OCI-LY3 (cell line): ENCODE data around the gene JSRP1.

Source experiments
- H2AFZ ChIP-seq: fragments of 200-600, 300-600 bp; shearing (Covaris generic); 2 replicates; pipeline ENCODE4 v1.6.0; 2014; ENCODE audit warnings: antibody characterized with exemption, low read depth, low read length
- H3K27ac ChIP-seq: fragments of 200-600, 300-600 bp; sonication (generic); 2 replicates; pipeline ENCODE4 v1.5.1; 2014; ENCODE audit warnings: mild to moderate bottlenecking, low read length, moderate library complexity, mixed read lengths
- H3K27me3 ChIP-seq: fragments of 200-600, 300-600 bp; sonication (generic); 2 replicates; pipeline ENCODE4 v1.6.1; 2014; ENCODE audit warnings: low read depth, low read length, mixed read lengths
- H3K36me3 ChIP-seq: fragments of 200-600, 300-600 bp; sonication (generic); replicated peaks from 2 replicates; pipeline ENCODE3; 2014; ENCODE audit warnings: low read depth, low read length, mixed read lengths
- H3K4me1 ChIP-seq: fragments of 300-600, 200-600 bp; sonication (generic); 2 replicates; pipeline ENCODE4 v1.6.1; 2014; ENCODE audit warnings: low read length, mixed read lengths
- H3K4me2 ChIP-seq: fragments of 200-600, 300-600 bp; sonication (generic); 2 replicates; pipeline ENCODE4 v1.6.1; 2014; ENCODE audit warnings: low read length, mixed read lengths
- H3K4me3 ChIP-seq: fragments of 300-600, 200-600 bp; sonication (generic); 2 replicates; pipeline ENCODE4 v1.5.1; 2014; ENCODE audit warnings: antibody characterized with exemption, mild to moderate bottlenecking, low read length, moderate library complexity
- H3K79me2 ChIP-seq: fragments of 300-600, 200-600 bp; shearing (Covaris generic); 2 replicates; pipeline ENCODE4 v1.6.1; 2014; ENCODE audit warnings: mild to moderate bottlenecking, low read length, mixed read lengths
- H3K9ac ChIP-seq: fragments of 300-600, 200-600 bp; shearing (Covaris generic); 2 replicates; pipeline ENCODE4 v1.6.0; 2014; ENCODE audit warnings: mild to moderate bottlenecking, low read length, moderate library complexity
- H3K9me3 ChIP-seq: fragments of 200-600, 300-600 bp; shearing (Covaris generic); 2 replicates; pipeline ENCODE4 v1.6.1; 2014; ENCODE audit warnings: low read length, mixed read lengths; ENCODE audit not compliant: insufficient read depth
- H4K20me1 ChIP-seq: fragments of 200-600, 300-600 bp; sonication (generic); 2 replicates; pipeline ENCODE4 v1.6.1; 2016; ENCODE audit warnings: low read length, mixed read lengths; ENCODE audit not compliant: insufficient read depth
- EZH2phosphoT487 ChIP-seq: fragments of 200-600 bp; shearing (Covaris generic); IDR thresholded peaks from 2 replicates; pipeline ENCODE4 v1.6.1; 2018; ENCODE audit warnings: antibody characterized with exemption, mixed run types, low read depth
- TF ChIP-seq, protein P1 (sequence below): fragments of 200-600, 300-600 bp; sonication (generic); IDR thresholded peaks from 2 replicates; pipeline ENCODE4 v1.5.1; 2014; ENCODE audit warnings: antibody characterized with exemption, low read length, low read depth

JSRP1 gene

DNA sequence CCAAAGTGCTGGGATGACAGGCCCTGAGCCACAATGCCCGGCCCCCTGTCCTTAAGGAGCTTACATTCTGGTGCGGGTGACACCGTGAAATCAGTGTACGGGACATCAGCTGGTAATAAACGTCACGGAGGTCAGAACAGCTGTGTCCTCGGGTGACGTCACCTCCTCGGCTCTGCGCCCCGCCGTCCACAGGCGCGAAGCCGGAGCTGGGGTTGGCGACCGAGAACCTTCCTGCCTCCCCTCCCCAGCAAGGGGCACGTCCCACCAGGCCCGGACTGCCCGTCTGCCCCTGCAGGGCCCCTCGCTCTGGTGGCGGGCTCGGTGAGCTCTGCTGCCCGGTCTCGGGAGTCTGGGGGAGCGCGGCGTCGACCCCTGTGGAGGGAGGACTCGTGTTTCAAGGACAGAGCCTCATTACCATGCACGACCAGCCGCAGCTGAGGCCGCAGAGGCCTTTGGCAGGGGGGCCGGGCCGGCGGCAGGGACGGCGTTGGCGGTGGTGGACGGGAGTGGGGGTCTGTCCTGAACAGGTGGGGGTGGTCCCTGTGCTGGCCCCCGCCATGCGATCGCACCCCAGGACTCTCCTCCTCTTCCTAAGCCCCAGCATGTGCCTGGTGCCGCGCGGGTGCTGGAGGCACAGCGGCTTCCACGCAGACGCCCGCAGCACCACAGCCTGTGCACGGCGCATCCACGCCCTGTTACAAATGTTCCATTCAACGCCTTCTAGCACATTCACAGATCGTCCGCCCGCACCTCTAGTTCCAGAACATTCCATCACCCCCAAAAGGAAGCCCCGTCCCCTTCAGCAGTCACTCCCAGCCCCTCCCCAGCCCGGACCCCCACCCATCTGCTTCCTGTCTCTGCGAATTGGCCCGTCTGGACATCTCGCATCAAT is 46.3 kb upstream of the JSRP1 start:
- Histone ChIP-seq H3K4me2 (no peak overlapping the region), H2AFZ (no peak overlapping the region), H3K79me2 (no peaks in the 10 kb centered on the region), H3K9ac (no peak overlapping the region), H3K27ac (no peak overlapping the region), H3K27me3 (peaks cover 7% of the 10 kb centered on the region; the same call in 1 of the 2 replicates), H3K36me3 (no peaks in the 10 kb centered on the region), H4K20me1 (no peaks in the 10 kb centered on the region), H3K9me3 (no peaks in the 10 kb centered on the region), H3K4me1 (no peaks in the 10 kb centered on the region), H3K4me3 (no peak overlapping the region)
- TF ChIP-seq, protein P1, sequence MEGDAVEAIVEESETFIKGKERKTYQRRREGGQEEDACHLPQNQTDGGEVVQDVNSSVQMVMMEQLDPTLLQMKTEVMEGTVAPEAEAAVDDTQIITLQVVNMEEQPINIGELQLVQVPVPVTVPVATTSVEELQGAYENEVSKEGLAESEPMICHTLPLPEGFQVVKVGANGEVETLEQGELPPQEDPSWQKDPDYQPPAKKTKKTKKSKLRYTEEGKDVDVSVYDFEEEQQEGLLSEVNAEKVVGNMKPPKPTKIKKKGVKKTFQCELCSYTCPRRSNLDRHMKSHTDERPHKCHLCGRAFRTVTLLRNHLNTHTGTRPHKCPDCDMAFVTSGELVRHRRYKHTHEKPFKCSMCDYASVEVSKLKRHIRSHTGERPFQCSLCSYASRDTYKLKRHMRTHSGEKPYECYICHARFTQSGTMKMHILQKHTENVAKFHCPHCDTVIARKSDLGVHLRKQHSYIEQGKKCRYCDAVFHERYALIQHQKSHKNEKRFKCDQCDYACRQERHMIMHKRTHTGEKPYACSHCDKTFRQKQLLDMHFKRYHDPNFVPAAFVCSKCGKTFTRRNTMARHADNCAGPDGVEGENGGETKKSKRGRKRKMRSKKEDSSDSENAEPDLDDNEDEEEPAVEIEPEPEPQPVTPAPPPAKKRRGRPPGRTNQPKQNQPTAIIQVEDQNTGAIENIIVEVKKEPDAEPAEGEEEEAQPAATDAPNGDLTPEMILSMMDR, result no peak
- TF ChIP-seq EZH2phosphoT487, result no peak

DNA sequence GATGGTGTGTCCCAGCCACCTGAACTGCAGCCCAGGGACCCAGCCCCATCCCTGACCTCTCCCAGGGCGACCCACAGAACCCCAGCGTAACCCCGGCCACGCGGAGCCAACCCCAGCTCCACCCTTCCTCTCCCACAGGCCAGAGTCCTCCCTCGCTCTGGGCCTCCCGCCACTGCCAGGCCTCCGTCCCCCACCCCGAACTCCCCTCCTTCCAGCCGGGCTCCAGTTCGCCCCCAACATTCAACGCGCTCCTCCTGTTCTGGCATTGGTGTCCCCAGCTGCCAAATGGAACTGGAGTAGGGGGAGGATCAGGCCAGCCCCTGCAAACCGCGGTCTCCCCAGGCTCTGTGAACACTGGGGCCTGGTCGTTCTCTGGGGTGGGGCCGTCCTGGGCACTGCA is 44.3 kb upstream of the JSRP1 start:
- no peak overlapping the region for H3K4me2 ChIP-seq
- H3K36me3 ChIP-seq, result no peaks in the 10 kb centered on the region
- H3K27ac ChIP-seq, result no peak overlapping the region
- H2AFZ ChIP-seq, result no peak overlapping the region
- no peaks in the 10 kb centered on the region for H3K79me2 ChIP-seq
- H3K27me3 ChIP-seq, result no peaks in the 10 kb centered on the region; the same call in 1 of the 2 replicates
- no peak overlapping the region for H3K4me3 ChIP-seq
- TF ChIP-seq, protein P1, result no peak
- no peak for TF ChIP-seq EZH2phosphoT487
- no peak overlapping the region for H3K9ac ChIP-seq
- H3K9me3 ChIP-seq, result no peaks in the 10 kb centered on the region
- no peaks in the 10 kb centered on the region for H3K4me1 ChIP-seq
- H4K20me1 ChIP-seq, result no peaks in the 10 kb centered on the region

DNA sequence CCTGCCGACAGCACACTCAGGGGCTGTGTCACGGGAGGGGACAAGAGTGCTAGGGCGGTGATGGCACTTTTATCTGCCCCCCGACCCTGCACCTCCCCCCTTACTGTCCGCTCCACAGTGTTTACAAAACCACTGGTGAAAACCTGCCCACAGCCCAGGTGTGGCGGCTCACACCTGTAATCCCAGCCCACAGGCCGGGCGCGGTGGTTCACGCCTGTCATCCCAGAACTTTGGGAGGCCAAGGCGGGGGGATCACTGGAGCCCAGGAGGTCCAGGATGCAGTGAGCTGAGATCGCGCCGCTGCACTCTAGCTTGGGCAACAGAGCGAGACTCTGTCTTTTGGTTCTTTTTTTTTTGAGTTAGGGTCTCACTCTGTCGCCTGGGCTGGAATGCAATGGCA is 39.9 kb upstream of the JSRP1 start:
- no peak overlapping the region for H3K9ac ChIP-seq
- H3K27ac ChIP-seq, result no peak overlapping the region
- no peak overlapping the region for H3K4me3 ChIP-seq
- H3K4me1 ChIP-seq, result no peaks in the 10 kb centered on the region
- H3K36me3 ChIP-seq, result no peaks in the 10 kb centered on the region
- H2AFZ ChIP-seq, result no peak overlapping the region
- H3K27me3 ChIP-seq, result no peaks in the 10 kb centered on the region; the same call in 1 of the 2 replicates
- no peaks in the 10 kb centered on the region for H4K20me1 ChIP-seq
- H3K4me2 ChIP-seq, result no peak overlapping the region
- H3K79me2 ChIP-seq, result no peaks in the 10 kb centered on the region
- no peaks in the 10 kb centered on the region for H3K9me3 ChIP-seq
- no peak for TF ChIP-seq EZH2phosphoT487

DNA sequence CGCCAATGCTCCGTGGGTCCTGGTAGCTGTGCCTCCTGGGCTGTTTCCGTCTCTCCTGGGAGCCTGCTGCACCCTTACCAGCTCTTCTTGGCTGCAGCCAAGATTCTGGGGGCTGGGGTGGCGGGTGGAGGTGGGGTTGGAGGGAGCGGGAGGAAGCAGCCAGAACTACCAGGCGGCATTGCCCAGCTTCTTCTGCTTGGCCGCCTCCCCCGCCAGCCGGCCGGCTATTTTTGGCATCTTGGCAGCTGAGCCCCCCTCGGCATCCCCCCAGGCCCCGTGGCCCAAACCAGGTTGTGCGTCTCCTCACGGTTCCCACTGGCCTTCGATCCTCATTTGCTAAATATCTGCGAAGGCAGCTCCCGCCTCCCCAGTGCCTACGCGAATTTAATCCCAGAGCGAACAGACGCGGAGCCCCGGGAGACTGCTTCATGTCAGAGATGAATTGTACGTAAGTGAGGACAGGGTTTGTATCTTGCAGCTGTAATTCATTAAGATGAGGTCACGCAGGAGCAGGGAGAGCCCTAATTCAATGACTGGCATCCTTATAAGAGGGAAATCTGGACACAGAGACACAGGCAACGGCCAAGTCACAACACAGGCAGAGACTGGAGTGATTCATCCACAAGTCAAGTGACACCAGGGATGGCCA is 38.6 kb upstream of the JSRP1 start:
- no peak overlapping the region for H3K27ac ChIP-seq
- no peak overlapping the region for H3K4me3 ChIP-seq
- H3K4me2 ChIP-seq, result no peak overlapping the region
- no peaks in the 10 kb centered on the region for H3K79me2 ChIP-seq
- H4K20me1 ChIP-seq, result no peaks in the 10 kb centered on the region
- no peaks in the 10 kb centered on the region for H3K9me3 ChIP-seq
- no peaks in the 10 kb centered on the region; the same call in 1 of the 2 replicates for H3K27me3 ChIP-seq
- H2AFZ ChIP-seq, result no peak overlapping the region
- peaks cover 6% of the 10 kb centered on the region for H3K4me1 ChIP-seq
- no peak overlapping the region for H3K9ac ChIP-seq
- no peaks in the 10 kb centered on the region for H3K36me3 ChIP-seq
- TF ChIP-seq, protein P1, result no peak
- TF ChIP-seq EZH2phosphoT487, result no peak
